C4-2B (cell line): ENCODE data around the gene NPHP4.

ENCODE experiments used
- CTCF ChIP-seq: fragments of 450-650 bp; conservative IDR thresholded peaks from 2 replicates; pipeline ENCODE4 v1.5.1; 2017; ENCODE audit warnings: mild to moderate bottlenecking
- ZFX ChIP-seq: fragments of 450-650 bp; IDR thresholded peaks from 2 replicates; pipeline ENCODE4 v1.6.1; 2017

DNA sequence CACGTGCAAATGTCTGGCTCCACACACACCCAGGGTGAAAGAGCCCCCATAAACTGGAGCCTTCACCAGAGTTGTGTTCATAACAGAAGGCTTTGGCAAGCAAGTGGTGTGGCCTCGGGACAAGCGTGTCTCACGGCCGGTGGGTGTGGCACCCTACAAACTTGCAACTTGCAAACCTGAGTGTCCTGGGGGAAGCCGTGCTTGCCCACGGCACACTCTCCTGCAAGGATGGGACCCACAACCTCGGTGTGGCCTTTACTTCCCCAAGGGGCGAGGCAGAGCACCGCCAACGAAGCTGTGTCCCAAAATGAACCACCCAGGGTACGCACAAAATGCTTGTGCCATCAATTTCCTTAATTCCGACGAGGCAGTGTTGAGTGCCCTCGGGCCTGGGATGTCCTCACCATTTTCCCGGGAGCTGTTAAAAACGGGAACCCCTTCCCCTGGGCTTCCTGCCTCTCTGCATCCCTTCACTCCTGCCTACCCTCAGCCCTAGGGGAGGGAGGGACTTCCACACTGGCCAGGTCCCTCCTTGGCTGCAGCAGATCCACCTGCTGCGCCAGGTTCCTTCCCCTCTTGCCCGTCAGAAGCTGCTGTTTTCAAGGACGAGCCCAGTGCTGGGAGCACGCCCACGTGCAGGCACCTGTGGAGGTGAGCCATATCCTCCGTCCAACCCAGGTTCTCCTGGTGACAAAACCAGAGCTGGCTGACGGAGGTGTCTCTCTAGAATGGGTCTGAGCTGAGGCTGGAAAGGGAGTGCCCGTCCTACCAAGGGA lies 111.4 kb downstream of the NPHP4 start:
- TF ChIP-seq CTCF (no peak), ZFX (no peak)
